K562 (cell line): ENCODE measurements around the gene PHTF2. TPM values are rescaled to one million over a fixed set of nuclear protein-coding genes. Genes with fewer than 3 reads are reported as not detected.

Experiments
- ATF7 ChIP-seq: fragments of 450-650 bp; IDR thresholded peaks from 2 replicates; pipeline ENCODE4 v1.7.1; 2014; ENCODE audit warnings: mild to moderate bottlenecking, moderate library complexity
- CREM ChIP-seq: IDR thresholded peaks from 2 replicates; pipeline ENCODE4 v1.6.1; 2014; ENCODE audit warnings: antibody characterized with exemption, low read depth
- MAFK ChIP-seq: IDR thresholded peaks from 2 replicates; pipeline ENCODE4 v1.6.1; 2011; ENCODE audit warnings: low read length, improper control_type of control experiment
- MAZ ChIP-seq, 2 experiments: fragments of 450-650 bp in 1 of 2; sonication (generic) in 1 of 2; formaldehyde crosslinking; IDR thresholded peaks in 1 of 2; conservative IDR thresholded peaks in 1 of 2; 2 replicates each; pipeline versions ENCODE4 v1.4.0 to v1.5.0; 2020; ENCODE audit warnings: mild to moderate bottlenecking in 1 of 2, missing genetic modification reagents in 1 of 2
- MEIS2 ChIP-seq: fragments of 450-650 bp; IDR thresholded peaks from 2 replicates; pipeline ENCODE4 v1.6.1; 2014; ENCODE audit warnings: mild to moderate bottlenecking; ENCODE audit not compliant: partially characterized antibody
- NFXL1 ChIP-seq: fragments of 450-650 bp; formaldehyde crosslinking; IDR thresholded peaks from 2 replicates; pipeline ENCODE4 v1.4.0; 2021; ENCODE audit warnings: mild to moderate bottlenecking
- NKRF ChIP-seq: fragments of 450-650 bp; IDR thresholded peaks from 2 replicates; pipeline ENCODE4 v1.6.1; 2016; ENCODE audit warnings: borderline replicate concordance
- PRDM10 ChIP-seq: fragments of 450-650 bp; IDR thresholded peaks from 2 replicates; pipeline ENCODE4 v1.6.1; 2018; ENCODE audit not compliant: partially characterized antibody
- PRMT5 ChIP-seq: sonication (generic); formaldehyde crosslinking; IDR thresholded peaks from 2 replicates; pipeline ENCODE4 v1.5.0; 2020; ENCODE audit warnings: missing genetic modification reagents
- RBM15 ChIP-seq: fragments of 200-400 bp; formaldehyde crosslinking; IDR thresholded peaks from 2 replicates; pipeline ENCODE4 v1.6.1; 2018; ENCODE audit warnings: mild to moderate bottlenecking, low read length, moderate library complexity; ENCODE audit not compliant: insufficient read depth
- SAFB ChIP-seq: fragments of 200-400 bp; formaldehyde crosslinking; IDR thresholded peaks from 2 replicates; pipeline ENCODE4 v1.6.1; 2017; ENCODE audit warnings: low read depth, low read length, borderline replicate concordance
- SMAD4 ChIP-seq: fragments of 250-450 bp; sonication (Bioruptor Pico); conservative IDR thresholded peaks from 2 replicates; pipeline ENCODE4 v1.8.0; 2021; ENCODE audit warnings: inconsistent platforms, mild to moderate bottlenecking, moderate library complexity
- SRF ChIP-seq, 2 experiments: fragments of 250-450, 450-650 bp in 1 of 2; sonication (Bioruptor Pico) in 1 of 2; sonication (generic) in 1 of 2; formaldehyde crosslinking; IDR thresholded peaks; 2 replicates each; pipeline versions ENCODE4 v1.5.0 to v1.5.1; 2020 to 2022; ENCODE audit warnings: mild to moderate bottlenecking in 1 of 2, missing genetic modification reagents in 1 of 2
- TCF7 ChIP-seq: sonication (generic); IDR thresholded peaks from 2 replicates; pipeline ENCODE4 v1.6.1; 2016; ENCODE audit warnings: antibody characterized with exemption, borderline replicate concordance
- TSC22D4 ChIP-seq: fragments of 450-650 bp; IDR thresholded peaks from 2 replicates; pipeline ENCODE4 v1.6.1; 2016; ENCODE audit warnings: missing genetic modification characterization, missing biosample characterization, control low read depth
- U2AF2 ChIP-seq: fragments of 200-400 bp; formaldehyde crosslinking; optimal IDR thresholded peaks from 2 replicates; pipeline ENCODE3; 2017; ENCODE audit warnings: low read depth, mild to moderate bottlenecking, low read length
- VEZF1 ChIP-seq: fragments of 200-800 bp; sonication (Bioruptor generic); IDR thresholded peaks from 2 replicates; pipeline ENCODE4 v1.6.1; 2017; ENCODE audit warnings: missing genetic modification characterization, missing compliant biosample characterization
- WHSC1 ChIP-seq: IDR thresholded peaks from one replicate; pipeline ENCODE4 v1.6.1; 2012; ENCODE audit warnings: low read length, control low read depth, inconsistent platforms
- ZNF263 ChIP-seq: sonication (generic); formaldehyde crosslinking; IDR thresholded peaks from 2 replicates; pipeline ENCODE4 v1.8.0; 2022; ENCODE audit warnings: mild to moderate bottlenecking, missing genetic modification reagents, borderline replicate concordance
- ZNF408 ChIP-seq: fragments of 250-450 bp; sonication (Bioruptor Pico); IDR thresholded peaks from 2 replicates; pipeline ENCODE4 v1.4.0; 2020; ENCODE audit warnings: low read depth, mild to moderate bottlenecking, moderate library complexity
- ZNF696 ChIP-seq: fragments of 250-450 bp; sonication (Bioruptor Pico); conservative IDR thresholded peaks from 2 replicates; pipeline ENCODE4 v1.4.0; 2020; ENCODE audit warnings: mild to moderate bottlenecking, moderate library complexity
- ZNF778 ChIP-seq: fragments of 450-650 bp; formaldehyde crosslinking; IDR thresholded peaks from 2 replicates; pipeline ENCODE4 v1.4.0; 2020; ENCODE audit warnings: mild to moderate bottlenecking, moderate library complexity
- ZNF830 ChIP-seq: fragments of 250-450 bp; sonication (Bioruptor Pico); IDR thresholded peaks from 2 replicates; pipeline ENCODE4 v1.5.0; 2021; ENCODE audit warnings: mild to moderate bottlenecking
- ZZZ3 ChIP-seq: fragments of 450-650 bp; IDR thresholded peaks from 2 replicates; pipeline ENCODE4 v1.6.1; 2016; ENCODE audit warnings: antibody characterized with exemption, mild to moderate bottlenecking, moderate library complexity
- polyA plus RNA-seq, 8 experiments: library from polyadenylated mRNA; depleted of rRNA in 4 of 8; stranded (reverse) in 5 of 8; unstranded in 3 of 8; fragments of >200 nt; fragmentation: Nextera tagmentation in 2 of 8; fragmentation: Illumina TruSeq in 1 of 8; extraction: Ambion mirVana in 2 of 8; extraction: Trizol in 1 of 8; gene quantifications; 2 replicates each; pipeline versions ENCODE4 v1.2.1 to v1.2.3, GENCODE V29; 2011 to 2014; ENCODE audit warnings: inconsistent platforms in 1 of 8, missing spikeins in 1 of 8
- total RNA-seq, 7 experiments: library from RNA; depleted of rRNA in 6 of 7; stranded (reverse); fragments of >200 nt in 6 of 7; fragmentation: Illumina TruSeq in 2 of 7; extraction: Trizol in 2 of 7; gene quantifications; 2 replicates each; pipeline versions ENCODE4 v1.2.1 to v1.2.3, GENCODE V29; 2011 to 2021; ENCODE audit warnings: low replicate concordance in 1 of 7

The PHTF2 gene
- total and polyA plus RNA-seq, 9 of the 15 experiments (the other 6 are each of a cell fraction or from before 2014, with no cell fraction given): 17.9 to 43.6 (median 25.4) TPM

GRCh38 chr7:77979219-77979618, 180.6 kb downstream of the PHTF2 start (continued):
- no peak for TF ChIP-seq ZNF696 (CRISPR knock-in tag)
- TF ChIP-seq NFXL1 (CRISPR knock-in tag): no peak
- TF ChIP-seq U2AF2: no peak
- no peak for TF ChIP-seq RBM15
- 0 out of 2 replicates have a peak, but pooled peaks have one; percentile 11 for TF ChIP-seq CREM
- TF ChIP-seq PRDM10: no peak
- TF ChIP-seq PRMT5: no peak
- TF ChIP-seq ATF7: no peak
- no peak for TF ChIP-seq ZNF778 (CRISPR knock-in tag)
- TF ChIP-seq ZNF830 (CRISPR knock-in tag): no peak
- TF ChIP-seq MAZ (CRISPR knock-in tag; conservative IDR thresholded peaks at IDR 0.05 in 1 of 2, IDR thresholded peaks at IDR 0.05 in 1 of 2): 0 out of 4 replicates have a peak, but pooled peaks of 1 of the 2 experiments have one; percentile 16
- TF ChIP-seq MAFK: no peak
- TF ChIP-seq MEIS2: peak; percentile 3
- no peak for TF ChIP-seq WHSC1
- no peak for TF ChIP-seq TSC22D4
- 0 out of 2 replicates have a peak, but pooled peaks have one; percentile 37 for TF ChIP-seq ZNF263
- TF ChIP-seq TCF7: 0 out of 2 replicates have a peak, but pooled peaks have one; percentile 37
- no peak for TF ChIP-seq ZZZ3
- peak; percentile 59 for TF ChIP-seq VEZF1
- no peak for TF ChIP-seq ZNF408 (CRISPR knock-in tag)
- TF ChIP-seq SMAD4 (CRISPR knock-in tag): no peak
- no peak for TF ChIP-seq SRF (CRISPR knock-in tag; IDR thresholded peaks at IDR 0.05)
- TF ChIP-seq NKRF: no peak
- TF ChIP-seq SAFB: no peak
